Fibroblast of skin of abdomen (primary cell): Measurements from ENCODE around the gene TIMM29.
"Not testable (repeated sequence)": the region's sequence is repeated elsewhere in the genome, so short reads cannot be mapped to it uniquely, and the experiment has no call there.

Experiments used
- DNase-seq: peaks from one replicate; pipeline ENCODE4 v3.0.0-alpha.2; 2013

TIMM29 gene

GRCh38 chr19:10945264-10945663, 16.7 kb downstream of the TIMM29 start:
- no peak for DNase-seq

- peak; percentile 69 for DNase-seq
These were observed 18.5 kb downstream of the TIMM29 start for GRCh38 chr19:10946958-10947657.

- no peak for DNase-seq
These were observed 24.2 kb downstream of the TIMM29 start for GRCh38 chr19:10952809-10953208.

- not testable (repeated sequence) for DNase-seq
These were observed 30.8 kb downstream of the TIMM29 start for GRCh38 chr19:10959277-10959968.

- DNase-seq, result peak; percentile 97
These were observed 31.9 kb downstream of the TIMM29 start, which contains the start of gene SMARCA4 for GRCh38 chr19:10960314-10961072. SMARCA4 (plus strand) TSS chr19:10961030; CDS start chr19:10984152, 23,122 bp downstream.

- DNase-seq, result peak; percentile 23
These were observed 32.7 kb downstream of the TIMM29 start for GRCh38 chr19:10961073-10961860.

- DNase-seq, result no peak
These were observed 34.3 kb downstream of the TIMM29 start for GRCh38 chr19:10962863-10963262.

- DNase-seq, result no peak
These were observed 35.3 kb downstream of the TIMM29 start for GRCh38 chr19:10963865-10964264.

- no peak for DNase-seq
These were observed 36.3 kb downstream of the TIMM29 start for GRCh38 chr19:10964903-10965302.

GRCh38 chr19:10965398-10965797, 36.8 kb downstream of the TIMM29 start:
- DNase-seq, result no peak

- DNase-seq, result no peak
These were observed 38.2 kb downstream of the TIMM29 start for GRCh38 chr19:10966809-10967208.

- no peak for DNase-seq
These were observed 40.0 kb downstream of the TIMM29 start for GRCh38 chr19:10968527-10969135.

GRCh38 chr19:10971107-10971726, 42.6 kb downstream of the TIMM29 start:
- no peak for DNase-seq

- peak; percentile 13 for DNase-seq
These were observed 46.9 kb downstream of the TIMM29 start for GRCh38 chr19:10975374-10976130.

GRCh38 chr19:10976131-10976892, 47.7 kb downstream of the TIMM29 start:
- no peak for DNase-seq

- no peak for DNase-seq
These were observed 49.1 kb downstream of the TIMM29 start for GRCh38 chr19:10977742-10978092.
